Measurements from ENCODE around the gene ZNF496.

- no peak for TF ChIP-seq CTCF (conservative IDR thresholded peaks at IDR 0.05)
- TF ChIP-seq EZH2 (IDR thresholded peaks at IDR 0.05; ENCODE audit: low read depth) = no peak
Observed at GRCh38 chr1:247357781-247358211, 26.1 kb upstream of the ZNF496 start.
